Neural progenitor cell (in vitro differentiated cells): ENCODE results near the gene PLIN4. TPM values are rescaled to one million over a fixed set of nuclear protein-coding genes. Genes with fewer than 3 reads are reported as not detected.

Experiments
- DNase-seq: peaks from one replicate; pipeline ENCODE4 v3.0.0-alpha.2; 2016; ENCODE audit warnings: low spot score
- H2AFZ ChIP-seq: fragments of 200-600 bp; sonication (generic); replicated peaks from 2 replicates; pipeline ENCODE4 v1.6.1; 2016; ENCODE audit warnings: antibody characterized with exemption
- H3F3A ChIP-seq: fragments of 200-600 bp; sonication (generic); 2 replicates; pipeline ENCODE4 v1.6.1; 2016; ENCODE audit warnings: antibody characterized with exemption, low read depth
- H3K27ac ChIP-seq: fragments of 200-600 bp; sonication (generic); 2 replicates; pipeline ENCODE4 v1.5.1; 2016; ENCODE audit warnings: mild to moderate bottlenecking
- H3K27me3 ChIP-seq: fragments of 200-600 bp; sonication (generic); 2 replicates; pipeline ENCODE4 v1.6.1; 2016; ENCODE audit warnings: mild to moderate bottlenecking, moderate library complexity
- H3K36me3 ChIP-seq: fragments of 200-600 bp; sonication (generic); 2 replicates; pipeline ENCODE4 v1.5.1; 2016
- H3K4me1 ChIP-seq: fragments of 200-600 bp; sonication (generic); 2 replicates; pipeline ENCODE4 v1.6.1; 2016; ENCODE audit warnings: mixed run types
- H3K4me2 ChIP-seq: fragments of 200-600 bp; sonication (generic); 2 replicates; pipeline ENCODE4 v1.6.1; 2016
- H3K4me3 ChIP-seq: fragments of 200-600 bp; sonication (generic); 2 replicates; pipeline ENCODE4 v1.5.1; 2016
- H3K79me2 ChIP-seq: fragments of 200-600 bp; sonication (generic); 2 replicates; pipeline ENCODE4 v1.6.1; 2016; ENCODE audit warnings: low read depth
- H3K9ac ChIP-seq: fragments of 200-600 bp; sonication (generic); 2 replicates; pipeline ENCODE4 v1.6.1; 2016
- H3K9me3 ChIP-seq: fragments of 200-600 bp; sonication (generic); 2 replicates; pipeline ENCODE4 v1.5.1; 2016; ENCODE audit warnings: low read depth
- H4K20me1 ChIP-seq: fragments of 200-600 bp; sonication (generic); 2 replicates; pipeline ENCODE4 v1.6.1; 2016; ENCODE audit warnings: low read depth
- H3K27ac Mint-ChIP-seq: 3 replicates; pipeline ENCODE4 v1.8.0; 2021; ENCODE audit warnings: mixed read lengths
- H3K27me3 Mint-ChIP-seq: 2 replicates; pipeline ENCODE4 v1.8.0; 2022; ENCODE audit warnings: low read depth, mild to moderate bottlenecking, inconsistent platforms, moderate library complexity, mixed read lengths; ENCODE audit not compliant: insufficient read depth
- H3K36me3 Mint-ChIP-seq: 3 replicates; pipeline ENCODE4 v1.8.0; 2021; ENCODE audit warnings: mixed read lengths
- H3K4me1 Mint-ChIP-seq: 3 replicates; pipeline ENCODE4 v1.8.0; 2021; ENCODE audit warnings: mixed read lengths
- H3K4me3 Mint-ChIP-seq: 3 replicates; pipeline ENCODE4 v1.8.0; 2021; ENCODE audit warnings: mild to moderate bottlenecking, moderate library complexity, mixed read lengths
- H3K9me3 Mint-ChIP-seq: 3 replicates; pipeline ENCODE4 v1.8.0; 2020; ENCODE audit warnings: mixed read lengths
- CTCF ChIP-seq: fragments of 200-600 bp; sonication (generic); IDR thresholded peaks from 2 replicates; pipeline ENCODE4 v1.5.1; 2017; ENCODE audit warnings: antibody characterized with exemption, mild to moderate bottlenecking
- EZH2 ChIP-seq: fragments of 200-600 bp; sonication (generic); IDR thresholded peaks from 2 replicates; pipeline ENCODE4 v1.6.1; 2017; ENCODE audit warnings: antibody characterized with exemption, mild to moderate bottlenecking, moderate library complexity
- EZH2phosphoT487 ChIP-seq: fragments of 200-600 bp; sonication (generic); IDR thresholded peaks from 2 replicates; pipeline ENCODE4 v1.6.1; 2017; ENCODE audit warnings: antibody characterized with exemption
- total RNA-seq: library from RNA; depleted of rRNA; stranded (reverse); fragments of >200 nt; gene quantifications from 2 replicates; pipeline ENCODE4 v1.2.3, GENCODE V29; 2015; ENCODE audit warnings: low replicate concordance

Gene PLIN4
- total RNA-seq, 1 donor from 2014 or later, result not detected

- H3K36me3 ChIP-seq, result no peaks in the 10 kb centered on the region
- no peaks in the 10 kb centered on the region for H3K36me3 Mint-ChIP-seq
- no peak overlapping the region for H3K27ac ChIP-seq
Measured at GRCh38 chr19:4538601-4538954, 20.3 kb upstream of the PLIN4 start.

GRCh38 chr19:4537953-4538600, 19.8 kb upstream of the PLIN4 start:
- Mint-ChIP-seq H3K4me3 (no peak overlapping the region), H3K36me3 (no peaks in the 10 kb centered on the region), H3K4me1 (peaks cover 15% of the 10 kb centered on the region), H3K27me3 (peaks cover 12% of the 10 kb centered on the region), H3K27ac (no peak overlapping the region), H3K9me3 (no peaks in the 10 kb centered on the region)
- Histone ChIP-seq H3K79me2 (no peaks in the 10 kb centered on the region), H3K4me2 (no peak overlapping the region), H2AFZ (no peak overlapping the region), H3K27ac (no peak overlapping the region), H3F3A (peaks cover 2% of the 10 kb centered on the region), H3K4me1 (peaks cover 7% of the 10 kb centered on the region), H4K20me1 (peaks cover 6% of the 10 kb centered on the region), H3K9ac (no peak overlapping the region), H3K4me3 (no peak overlapping the region), H3K27me3 (peaks cover 37% of the 10 kb centered on the region), H3K36me3 (no peaks in the 10 kb centered on the region), H3K9me3 (no peaks in the 10 kb centered on the region)
- TF ChIP-seq CTCF, result peak; percentile 32
- TF ChIP-seq EZH2phosphoT487, result no peak
- peak; percentile 33 for DNase-seq

More at GRCh38 chr19:4538601-4538954, 20.3 kb upstream of the PLIN4 start:
- peaks cover 6% of the 10 kb centered on the region for H4K20me1 ChIP-seq
- no peaks in the 10 kb centered on the region for H3K9me3 ChIP-seq
- H2AFZ ChIP-seq, result no peak overlapping the region
- H3K4me2 ChIP-seq, result no peak overlapping the region
- no peaks in the 10 kb centered on the region for H3K9me3 Mint-ChIP-seq
- H3K4me3 ChIP-seq, result no peak overlapping the region
- peaks cover 8% of the 10 kb centered on the region for H3K27me3 Mint-ChIP-seq
- H3K27ac Mint-ChIP-seq, result no peak overlapping the region
- no peak overlapping the region for H3K9ac ChIP-seq
- TF ChIP-seq EZH2 (no peak), CTCF (no peak), EZH2phosphoT487 (no peak)
- DNase-seq, result no peak
- H3K27me3 ChIP-seq, result peaks cover 32% of the 10 kb centered on the region
- H3K4me1 ChIP-seq, result peaks cover 7% of the 10 kb centered on the region
- peaks cover 2% of the 10 kb centered on the region for H3F3A ChIP-seq
- no peaks in the 10 kb centered on the region for H3K79me2 ChIP-seq
- no peak overlapping the region for H3K4me3 Mint-ChIP-seq
- peaks cover 12% of the 10 kb centered on the region for H3K4me1 Mint-ChIP-seq

GRCh38 chr19:4536798-4537197, 18.5 kb upstream of the PLIN4 start:
- Histone ChIP-seq H3K36me3 (no peaks in the 10 kb centered on the region), H3K9me3 (no peaks in the 10 kb centered on the region), H3K9ac (no peak overlapping the region), H3K79me2 (no peaks in the 10 kb centered on the region), H3K27ac (no peak overlapping the region), H3F3A (peaks cover 2% of the 10 kb centered on the region), H3K27me3 (peaks cover 38% of the 10 kb centered on the region), H4K20me1 (peaks cover 6% of the 10 kb centered on the region), H3K4me1 (peaks cover 7% of the 10 kb centered on the region), H3K4me3 (no peak overlapping the region), H2AFZ (no peak overlapping the region), H3K4me2 (no peak overlapping the region)
- DNase-seq, result no peak
- no peak overlapping the region for H3K27ac Mint-ChIP-seq
- H3K4me3 Mint-ChIP-seq, result no peak overlapping the region
- no peaks in the 10 kb centered on the region for H3K9me3 Mint-ChIP-seq
- H3K4me1 Mint-ChIP-seq, result peaks cover 15% of the 10 kb centered on the region
- no peaks in the 10 kb centered on the region for H3K36me3 Mint-ChIP-seq
- no peak for TF ChIP-seq CTCF
- no peak for TF ChIP-seq EZH2
- no peak for TF ChIP-seq EZH2phosphoT487
- peaks cover 12% of the 10 kb centered on the region for H3K27me3 Mint-ChIP-seq
